GM21423 (cell line): ENCODE measurements around the gene AMFR.

Source experiments
- ATAC-seq: cut with Tn5 transposase; IDR thresholded peaks from one replicate; pipeline ENCODE4 v1.9.1; 2021; ENCODE audit warnings: mild to moderate bottlenecking, moderate library complexity; ENCODE audit not compliant: unreplicated experiment

The AMFR gene

GRCh38 chr16:56349086-56349415, 76.3 kb downstream of the AMFR start:
- ATAC-seq: no peak

DNA sequence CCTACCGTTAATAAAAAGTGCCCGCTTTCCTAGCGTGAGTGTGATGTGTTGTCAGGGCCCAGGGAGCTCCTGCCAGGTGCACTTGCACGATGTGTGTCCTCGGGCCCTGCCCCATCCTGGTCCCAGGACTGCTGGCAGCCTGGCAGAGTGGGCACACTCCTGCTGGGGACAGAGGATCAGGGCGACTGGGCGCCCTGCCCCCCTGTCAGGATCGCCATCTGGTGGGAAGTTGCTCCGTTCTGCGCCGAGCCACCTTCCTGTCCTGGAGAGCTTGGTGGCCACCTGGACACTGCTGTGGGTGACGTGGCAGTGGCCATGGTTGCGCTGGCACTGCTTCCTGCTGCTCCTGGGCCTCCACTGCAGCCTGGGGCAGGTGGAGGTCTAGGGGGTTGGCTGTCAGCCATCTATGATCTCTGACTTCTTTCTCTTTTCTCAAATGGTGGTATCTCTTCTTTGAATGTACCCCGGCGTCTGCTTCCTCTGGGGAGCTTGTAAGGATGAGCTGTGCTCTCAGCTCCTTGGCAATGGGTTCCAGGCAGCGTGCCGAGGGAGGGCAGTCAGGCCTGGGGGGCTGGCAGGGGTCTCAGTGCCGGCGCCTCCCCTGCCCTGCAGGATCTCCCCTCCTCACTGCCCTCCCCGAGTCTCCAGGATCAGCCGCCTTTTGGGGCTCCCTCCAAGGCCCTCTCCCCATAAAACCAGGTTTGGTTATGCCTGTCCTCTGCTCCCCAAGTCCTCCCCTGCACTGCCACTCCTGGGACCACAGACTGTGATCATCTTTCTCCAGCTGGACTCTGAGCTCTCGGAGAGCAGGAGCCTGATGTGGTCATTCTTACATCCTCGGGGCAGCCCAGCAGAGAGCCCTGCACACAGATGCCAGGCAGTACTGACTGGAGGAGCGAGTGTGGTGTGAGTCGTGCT, 76.9 kb downstream of the AMFR start:
- no peak for ATAC-seq

- no peak for ATAC-seq
Observed at GRCh38 chr16:56347670-56348069, 77.7 kb downstream of the AMFR start.

- no peak for ATAC-seq
Observed at GRCh38 chr16:56347166-56347565, 78.2 kb downstream of the AMFR start.

DNA sequence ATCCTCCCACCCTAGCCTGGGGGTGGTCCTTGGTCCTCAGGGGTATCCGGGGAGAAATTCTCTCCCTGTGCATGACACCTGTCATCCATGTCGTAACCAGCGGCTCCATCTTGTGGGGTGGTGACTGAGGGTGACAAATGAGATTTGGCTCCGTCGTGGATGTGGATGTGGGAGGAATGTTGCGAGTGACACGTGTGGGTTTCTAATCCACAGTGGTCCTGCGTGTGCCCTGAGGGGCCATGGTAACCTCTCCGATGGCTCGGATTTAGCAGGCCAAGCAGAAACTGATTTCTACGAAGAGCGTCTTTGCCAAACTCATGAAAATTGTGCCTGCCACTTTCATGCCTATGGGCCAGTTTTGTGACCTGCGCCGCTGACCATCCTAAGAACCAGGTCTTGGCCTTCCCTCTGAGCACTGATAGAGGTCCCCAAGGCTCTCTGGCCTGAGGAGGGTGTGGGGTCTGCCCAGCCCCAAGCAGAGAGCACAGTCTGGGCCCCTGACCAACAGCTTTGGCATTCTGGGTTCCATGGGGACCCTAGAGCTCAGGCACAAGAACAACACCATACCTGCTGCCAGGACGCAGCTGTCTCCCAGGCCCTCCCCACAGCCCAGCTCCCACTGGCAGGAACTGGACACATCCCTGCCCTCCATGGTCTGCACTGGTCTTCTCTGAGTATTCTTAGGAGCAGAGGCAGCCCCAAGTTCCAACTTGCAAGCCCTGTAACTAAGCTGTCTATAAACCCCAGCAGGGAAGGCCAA, 79.0 kb downstream of the AMFR start:
- no peak for ATAC-seq

- ATAC-seq: no peak
Observed at GRCh38 chr16:56345406-56346050, 79.8 kb downstream of the AMFR start.

GRCh38 chr16:56344518-56345405, 80.6 kb downstream of the AMFR start:
- no peak for ATAC-seq

DNA sequence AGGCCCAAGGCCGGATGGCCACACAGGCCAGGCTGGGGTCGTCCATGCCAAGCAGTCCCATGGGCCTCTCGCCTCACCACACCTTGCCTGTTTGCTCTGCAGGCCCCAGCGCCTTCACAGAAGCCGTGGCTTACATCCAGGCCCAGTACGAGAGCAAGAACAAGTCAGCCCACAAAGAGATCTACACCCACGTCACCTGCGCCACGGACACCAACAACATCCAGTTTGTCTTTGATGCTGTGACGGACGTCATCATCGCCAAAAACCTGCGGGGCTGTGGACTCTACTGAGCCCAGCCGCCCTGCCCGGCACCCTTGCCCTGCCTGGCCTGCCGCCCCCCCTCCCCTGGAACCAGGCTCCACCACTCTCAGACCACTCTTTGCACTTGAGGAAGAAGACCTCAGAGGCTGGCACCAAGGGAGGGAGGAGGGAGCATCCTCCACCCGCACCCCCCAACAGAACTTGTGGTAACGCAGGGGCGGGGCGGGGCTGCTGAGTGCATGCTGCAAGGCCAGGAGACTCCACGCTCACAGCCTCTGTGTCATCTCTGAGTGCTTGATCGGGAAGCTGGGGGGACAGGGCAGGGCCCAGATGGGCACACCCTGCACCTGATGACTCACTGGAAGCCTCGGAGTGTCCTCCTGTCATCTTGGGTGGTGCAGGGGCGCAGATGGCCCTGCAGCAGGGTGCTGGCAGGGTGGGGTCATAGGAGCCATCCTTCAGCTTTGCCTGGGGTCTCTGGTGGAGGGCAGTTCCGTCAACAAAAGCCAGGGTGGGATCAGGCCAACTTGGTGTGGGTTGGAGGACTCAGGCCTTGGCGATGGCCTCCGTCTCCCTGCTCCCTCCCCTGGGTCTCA, 81.5 kb downstream of the AMFR start:
- no peak for ATAC-seq

- no peak for ATAC-seq
Observed at GRCh38 chr16:56341656-56342399, 83.5 kb downstream of the AMFR start.

DNA sequence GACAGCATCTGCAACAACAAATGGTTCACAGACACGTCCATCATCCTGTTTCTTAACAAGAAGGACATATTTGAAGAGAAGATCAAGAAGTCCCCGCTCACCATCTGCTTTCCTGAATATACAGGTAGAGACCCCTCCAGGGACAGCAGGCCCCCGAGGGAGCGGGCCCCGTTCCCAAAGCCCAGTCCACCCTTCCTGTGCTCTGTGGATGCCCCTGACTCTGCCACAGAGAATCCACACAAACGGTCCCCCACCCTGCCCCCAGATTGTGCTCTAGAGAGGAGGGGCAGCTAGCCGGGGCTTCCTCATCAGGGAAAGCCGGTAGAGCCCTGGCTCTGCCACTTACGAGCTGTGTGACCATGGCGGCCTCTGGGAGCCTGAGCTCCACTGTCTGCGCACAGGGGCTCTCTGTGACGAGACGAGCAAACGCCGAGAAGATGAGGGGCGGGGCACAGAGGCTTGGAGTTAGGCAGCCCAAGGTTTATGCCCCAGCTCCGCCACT, 84.4 kb downstream of the AMFR start:
- no peak for ATAC-seq

- ATAC-seq: no peak
Observed at GRCh38 chr16:56340416-56340815, 84.9 kb downstream of the AMFR start.

DNA sequence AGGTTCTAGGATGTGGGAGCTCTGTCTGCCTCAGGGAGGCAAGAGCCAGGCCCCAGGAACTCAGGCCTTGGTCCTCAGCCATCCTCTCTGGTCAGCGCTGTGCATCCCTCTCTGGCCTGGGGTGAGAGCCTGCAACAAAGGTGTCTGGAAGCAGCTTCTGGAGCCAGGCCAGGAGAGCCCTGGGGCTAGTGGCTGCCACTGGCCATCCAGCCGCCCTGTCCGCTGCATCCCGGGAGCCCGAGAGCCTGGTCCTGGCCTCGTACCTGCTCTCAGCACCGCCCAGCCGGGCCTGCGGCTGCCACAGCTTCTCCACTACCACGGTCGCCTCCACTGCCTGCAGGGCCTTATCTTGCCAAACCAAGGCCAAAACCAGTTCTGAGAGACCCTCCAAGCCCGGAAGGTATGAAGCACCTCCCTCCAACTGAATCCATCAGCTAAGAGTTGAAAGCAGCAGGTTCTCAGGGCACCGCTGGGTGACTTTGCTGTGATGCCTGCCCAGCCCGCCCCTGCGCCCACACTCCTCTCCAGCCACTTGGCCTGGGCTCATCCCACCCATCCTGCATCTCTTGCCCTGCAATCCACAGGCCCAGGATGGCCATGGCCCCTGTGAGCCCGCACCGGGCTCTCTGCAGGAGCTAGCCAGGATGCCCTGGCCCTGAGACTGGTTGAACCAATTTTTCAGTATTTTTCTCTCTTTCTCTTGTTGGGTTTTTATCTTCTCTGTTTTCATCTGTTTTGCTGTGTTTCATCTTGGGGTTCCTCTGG, 85.7 kb downstream of the AMFR start:
- ATAC-seq: no peak

- no peak for ATAC-seq
Observed at GRCh38 chr16:56338566-56339318, 86.6 kb downstream of the AMFR start.

DNA sequence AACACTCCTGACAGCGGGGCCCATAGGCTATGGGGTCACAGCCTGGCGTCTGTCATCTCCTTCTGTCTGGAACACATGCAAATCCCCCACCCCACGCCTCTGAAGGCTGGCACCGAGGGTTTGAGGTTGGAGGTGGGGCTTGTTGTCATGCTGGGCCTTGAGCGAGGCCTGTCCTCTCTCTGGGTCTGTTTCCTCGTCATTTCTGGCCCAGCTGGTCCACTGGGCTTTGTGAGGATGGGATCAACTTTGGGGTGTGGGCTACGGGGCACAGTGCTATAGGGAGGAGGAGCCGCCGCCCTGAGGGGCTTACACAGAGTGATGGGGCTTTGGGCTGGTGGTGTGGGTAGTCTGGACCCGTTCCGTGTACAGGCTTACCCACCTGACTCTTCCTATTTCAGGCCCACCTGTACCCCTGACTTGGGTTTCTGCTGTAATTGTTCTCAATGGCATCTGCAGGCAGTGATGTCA, 87.5 kb downstream of the AMFR start:
- no peak for ATAC-seq

GRCh38 chr16:56337131-56337857, 88.1 kb downstream of the AMFR start:
- ATAC-seq: no peak

GRCh38 chr16:56336711-56337110, 88.6 kb downstream of the AMFR start:
- ATAC-seq: no peak
